GM23338 (cell line): ENCODE results near the gene GATA1.

Source experiments
- CREB1 ChIP-seq: fragments of 250-450 bp; sonication (Bioruptor Pico); IDR thresholded peaks from 2 replicates; pipeline ENCODE4 v1.5.0; 2020; ENCODE audit warnings: low read depth, mild to moderate bottlenecking, moderate library complexity
- EZH2phosphoT487 ChIP-seq: fragments of 200-600 bp; sonication (generic); IDR thresholded peaks from one replicate; pipeline ENCODE4 v1.8.1; 2018; ENCODE audit warnings: antibody characterized with exemption; ENCODE audit not compliant: unreplicated experiment

DNA sequence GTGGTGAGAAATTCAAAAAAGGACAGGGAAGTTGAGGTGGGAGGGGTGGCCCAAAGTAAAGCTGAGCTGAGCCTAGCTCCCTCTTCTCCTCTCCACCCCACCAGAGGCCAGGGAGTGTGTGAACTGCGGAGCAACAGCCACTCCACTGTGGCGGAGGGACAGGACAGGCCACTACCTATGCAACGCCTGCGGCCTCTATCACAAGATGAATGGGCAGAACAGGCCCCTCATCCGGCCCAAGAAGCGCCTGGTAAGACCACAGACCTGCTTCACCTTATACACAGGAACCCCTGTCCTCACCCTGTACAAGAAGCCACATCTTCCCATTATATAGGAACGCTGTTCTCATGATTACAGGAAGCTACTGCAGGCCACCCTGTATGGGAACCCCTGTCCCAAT lies 5.8 kb downstream of the GATA1 start:
- TF ChIP-seq CREB1 (CRISPR knock-in tag) (no peak), EZH2phosphoT487 (no peak)
